Stimulated activated CD4-positive, alpha-beta T cell treated with anti-CD3 and anti-CD28 coated beads, Interleukin-1b, Interleukin-23, amount 100 ng/mL, for 1 hour (primary cell): ENCODE data around the gene TRMT44.
"Not testable (repeated sequence)": the region's sequence is repeated elsewhere in the genome, so short reads cannot be mapped to it uniquely, and the experiment has no call there.

ENCODE experiments used
- DNase-seq, 2 donors: peaks; one replicate each; pipeline ENCODE4 v3.0.0-alpha.2; 2020; ENCODE audit warnings: low read depth in 2 of 2

TRMT44 gene

GRCh38 chr4:8467016-8467415 is 26.4 kb downstream of the TRMT44 start:
- DNase-seq: no peak

DNA sequence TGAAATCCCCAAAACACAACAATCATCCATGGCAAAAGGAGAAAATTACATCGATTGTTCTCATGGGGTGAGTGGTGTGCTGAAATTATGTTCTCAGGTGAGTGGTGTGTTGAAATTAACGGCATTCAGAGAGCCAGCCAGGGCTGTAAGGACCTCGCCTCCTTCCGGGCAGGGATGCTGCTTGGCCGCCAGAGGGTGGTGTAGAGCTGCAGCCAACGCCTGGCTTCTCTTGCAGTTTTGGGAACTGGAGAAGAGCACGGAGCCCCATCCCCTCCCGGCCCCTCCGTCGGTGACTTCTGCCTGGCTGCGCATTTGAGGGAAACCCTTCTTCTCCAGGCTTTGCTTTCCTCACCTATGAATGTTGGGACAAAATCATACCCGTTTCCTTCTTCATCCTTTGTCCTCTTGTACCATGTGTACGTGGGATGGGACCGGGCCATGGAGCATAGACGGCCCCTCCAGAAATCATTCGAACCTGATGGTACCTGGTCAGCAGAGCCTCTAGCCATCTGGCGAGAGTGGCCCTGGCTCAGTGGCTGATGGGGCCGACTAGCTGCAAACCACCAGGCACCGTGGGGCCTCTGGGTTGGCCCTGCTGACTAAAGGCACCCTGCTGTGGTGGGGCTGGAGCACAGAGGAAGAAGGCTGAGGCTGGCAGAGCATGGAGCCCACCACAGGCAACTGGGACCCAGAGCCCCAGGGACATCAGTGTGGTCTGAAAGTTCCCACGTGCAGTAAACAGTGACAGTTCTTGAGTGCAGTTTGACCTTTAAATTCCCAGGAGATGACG is 28.4 kb downstream of the TRMT44 start:
- peak in 1 of 2 donors; percentile 30 for DNase-seq

DNA sequence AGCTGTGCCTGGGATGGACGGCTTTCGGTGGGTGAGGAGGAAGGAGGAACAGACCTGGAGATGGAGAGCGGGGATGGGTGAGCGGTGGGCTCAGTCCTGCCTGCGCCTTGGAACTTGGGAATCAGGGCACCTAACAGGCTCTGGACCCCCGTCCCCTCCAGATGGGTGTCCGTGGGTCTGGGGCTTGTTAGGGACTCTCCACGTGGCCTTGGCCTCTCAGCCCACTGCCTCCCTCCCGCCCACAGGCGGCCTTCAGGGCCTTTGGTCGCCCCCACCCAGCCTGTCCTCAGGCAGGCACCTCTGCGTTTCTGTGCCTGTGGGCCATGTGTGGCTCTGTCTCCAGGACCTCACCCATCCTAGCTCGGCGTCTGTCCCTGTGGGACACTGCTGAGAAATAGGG is 29.0 kb downstream of the TRMT44 start:
- DNase-seq: no peak

GRCh38 chr4:8470451-8471024 is 30.0 kb downstream of the TRMT44 start:
- no peak for DNase-seq

DNA sequence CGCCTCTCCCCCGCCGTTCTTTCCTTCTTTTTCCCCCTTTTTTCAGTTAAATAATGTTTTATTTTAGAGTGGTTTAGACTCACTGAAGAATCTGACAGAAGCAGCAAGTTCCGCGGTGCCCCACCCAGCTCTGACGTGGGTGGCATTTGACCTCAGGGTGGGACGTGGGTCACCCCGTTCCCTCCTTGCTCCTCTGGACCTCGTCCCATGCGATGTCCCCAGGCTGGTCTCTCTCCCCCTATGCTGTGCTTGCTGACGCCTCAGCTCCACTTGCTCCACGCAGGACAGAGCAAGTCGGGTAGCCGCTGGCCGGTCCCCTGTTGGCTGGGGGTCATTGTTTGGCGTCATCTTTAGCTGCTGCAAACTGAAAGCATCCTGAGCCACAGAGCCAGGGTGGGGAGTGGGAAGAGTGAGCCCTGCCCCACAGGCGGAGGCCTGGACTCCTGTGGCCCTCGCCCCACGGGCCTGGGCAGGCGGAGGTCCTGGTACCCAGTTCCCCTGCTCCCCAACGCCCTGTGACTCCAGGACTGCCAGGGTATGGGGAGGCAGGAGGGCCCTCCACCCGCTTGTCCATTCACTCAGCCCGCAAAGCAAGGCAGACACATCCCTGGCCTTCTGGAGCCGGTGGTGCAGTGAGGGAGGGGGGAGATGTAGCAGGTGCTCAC is 30.8 kb downstream of the TRMT44 start:
- DNase-seq: no peak

GRCh38 chr4:8472158-8472688 is 31.6 kb downstream of the TRMT44 start:
- DNase-seq: no peak

GRCh38 chr4:8472689-8473197 is 32.2 kb downstream of the TRMT44 start:
- DNase-seq: no peak

DNA sequence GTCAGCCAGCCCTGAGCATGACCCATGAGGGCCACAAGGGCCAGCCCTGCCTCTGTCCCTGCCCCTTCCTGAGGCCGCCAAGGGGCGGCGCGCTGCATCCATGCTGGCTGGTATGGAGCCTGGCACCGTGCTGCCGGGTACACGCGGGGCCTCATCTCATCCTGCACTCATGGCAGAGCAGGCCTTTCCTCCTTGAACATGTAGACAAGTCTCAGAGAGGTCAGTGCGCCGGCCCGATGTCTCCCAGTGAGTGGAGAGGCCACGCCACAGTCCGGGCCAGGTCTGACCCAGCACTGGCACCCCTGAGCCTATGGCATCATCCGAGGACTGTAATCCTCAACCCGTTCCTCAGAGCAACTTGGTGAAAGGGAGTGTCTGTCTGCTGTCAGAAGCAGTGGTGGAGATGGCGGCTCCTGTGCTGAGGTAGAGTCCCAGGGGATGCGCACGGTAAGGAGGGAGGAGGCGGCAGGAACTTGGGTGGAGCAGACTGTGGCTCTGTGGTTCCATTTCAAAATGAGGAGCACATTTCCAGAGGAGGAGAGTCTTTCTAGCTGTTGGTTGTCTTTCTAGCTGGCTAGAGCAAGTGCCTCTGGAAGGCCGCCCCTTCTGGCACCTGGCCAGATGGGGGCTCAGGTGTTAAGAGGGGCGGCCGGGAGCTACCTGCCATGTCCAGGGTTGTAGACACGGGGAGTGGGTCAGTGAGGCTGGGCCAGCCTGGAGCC is 32.8 kb downstream of the TRMT44 start:
- no peak for DNase-seq

DNA sequence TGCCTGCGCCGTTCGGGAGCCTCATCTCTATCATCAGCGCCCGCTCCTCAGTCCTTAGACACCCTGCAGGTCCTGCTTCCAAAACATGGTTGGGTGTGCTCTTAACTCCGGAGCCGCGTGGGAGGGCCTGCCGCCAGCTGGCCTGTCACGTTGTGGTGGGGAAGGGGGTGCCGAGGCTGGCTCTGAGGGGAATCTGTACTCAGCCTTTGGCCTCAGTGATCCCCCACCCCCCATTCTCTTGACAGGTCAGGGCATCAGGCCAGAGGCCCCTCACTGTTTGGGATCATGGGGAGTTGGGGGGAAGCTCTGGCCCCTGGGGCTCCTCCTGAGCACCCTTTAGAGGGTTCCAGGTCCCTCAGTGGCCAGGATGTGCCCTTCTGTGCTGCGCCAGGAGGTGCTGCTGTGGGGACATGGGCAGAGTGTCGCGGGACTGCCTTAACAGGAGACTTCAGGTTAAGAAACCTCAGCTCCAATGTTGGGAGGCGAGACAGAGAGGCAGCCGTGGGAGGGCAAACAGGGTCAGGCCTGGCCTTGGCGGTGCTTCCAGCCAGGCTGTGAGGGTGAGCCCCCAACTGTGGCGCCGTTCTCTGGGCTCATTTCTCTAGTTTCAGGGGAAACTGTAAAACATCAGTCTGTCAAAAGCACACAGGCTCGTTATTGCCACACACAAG is 33.5 kb downstream of the TRMT44 start:
- no peak for DNase-seq

DNA sequence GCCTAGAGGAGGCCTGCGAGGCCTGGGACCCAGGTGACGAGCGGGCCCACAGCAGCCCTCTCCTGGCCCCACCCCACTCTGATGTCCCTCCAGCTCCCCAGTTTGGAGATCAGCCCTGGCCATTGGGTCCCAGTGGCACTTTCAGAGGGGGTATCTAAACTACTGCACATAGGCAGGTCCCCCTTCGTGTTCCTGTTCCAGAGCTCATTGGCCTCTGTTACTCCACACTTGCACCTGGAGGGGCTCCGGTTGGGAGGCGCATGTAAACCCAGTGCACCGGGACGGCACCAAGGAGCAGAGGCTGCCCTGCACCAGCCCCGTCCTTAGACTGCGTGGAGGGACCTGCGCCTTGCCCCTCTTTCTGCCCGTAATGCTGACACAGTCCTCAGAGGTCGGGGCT is 34.3 kb downstream of the TRMT44 start:
- no peak for DNase-seq

GRCh38 chr4:8475751-8476575 is 35.4 kb downstream of the TRMT44 start:
- no peak for DNase-seq

DNA sequence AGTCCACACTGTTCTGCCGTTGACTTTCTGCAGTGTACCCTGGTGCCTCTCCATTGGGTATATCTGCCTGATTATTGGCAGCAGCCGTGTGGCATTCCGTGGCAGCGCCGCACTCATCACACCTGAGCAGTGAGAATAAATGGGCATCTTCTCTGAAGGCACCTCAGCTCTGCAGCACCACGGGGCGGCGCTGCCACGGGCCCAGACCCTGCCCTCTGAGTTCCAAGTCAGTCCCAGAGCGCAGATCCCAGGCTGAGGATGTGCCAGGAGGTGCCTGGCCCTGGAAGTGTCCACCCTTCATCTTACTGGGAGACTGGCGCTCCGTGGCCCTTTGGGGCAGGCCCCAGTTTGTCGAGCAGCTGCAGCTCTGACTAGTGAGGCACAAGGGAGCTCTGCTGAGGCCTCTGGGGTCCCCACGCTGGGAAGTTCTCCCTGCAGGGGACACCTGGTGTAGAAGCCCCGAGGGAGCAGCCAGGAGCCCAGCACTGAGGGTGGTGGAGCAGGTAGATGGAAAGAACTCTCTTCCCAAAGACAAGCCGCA is 36.6 kb downstream of the TRMT44 start:
- DNase-seq: no peak

GRCh38 chr4:8477676-8478075 is 37.1 kb downstream of the TRMT44 start:
- DNase-seq: no peak

GRCh38 chr4:8478371-8478770 is 37.8 kb downstream of the TRMT44 start:
- DNase-seq: no peak

DNA sequence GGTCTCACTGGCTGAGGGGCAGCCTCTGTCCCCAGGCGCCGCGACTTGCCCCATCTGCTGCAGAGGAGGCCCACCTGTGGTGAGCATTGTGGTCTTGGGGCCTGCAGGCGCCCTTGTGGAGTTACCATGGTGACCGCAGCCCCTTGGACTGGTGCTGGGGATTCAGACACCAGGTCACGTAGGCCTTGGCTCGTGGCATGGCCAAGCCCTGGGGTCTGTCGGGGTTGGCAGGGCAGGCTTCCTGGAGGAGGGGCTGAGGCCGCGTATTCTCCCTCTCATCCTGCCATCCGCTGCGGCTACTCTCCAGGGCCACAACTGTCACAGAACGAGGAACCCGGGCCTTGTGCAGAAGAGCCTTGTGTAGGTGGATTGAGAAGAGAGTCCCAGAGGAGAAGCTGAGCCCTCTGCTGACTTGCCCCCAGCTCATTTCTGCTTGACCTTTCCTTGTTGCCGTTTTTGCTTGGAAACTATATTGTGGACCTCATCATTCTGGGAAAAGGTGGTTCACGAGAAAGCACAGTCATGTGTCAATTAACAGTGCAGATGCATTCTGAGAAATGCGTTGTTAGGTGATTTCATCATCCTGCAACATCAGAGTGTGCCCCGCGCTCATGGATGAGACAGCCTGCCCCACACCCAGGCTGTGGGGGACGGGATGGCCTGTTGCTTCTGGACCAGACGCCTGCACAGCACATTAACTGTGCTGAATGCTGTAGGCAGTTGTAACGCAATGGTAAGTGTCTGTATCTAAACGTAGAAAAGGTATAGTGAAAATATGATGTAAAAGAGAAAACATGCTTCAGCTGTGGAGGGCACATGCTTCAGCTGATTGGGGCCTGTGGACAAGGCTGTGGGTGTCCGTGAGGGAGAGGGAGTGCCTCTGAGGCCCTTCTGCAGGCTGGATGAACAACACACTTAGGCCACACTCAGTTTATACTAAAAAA is 38.5 kb downstream of the TRMT44 start:
- no peak for DNase-seq

- no peak for DNase-seq
These were observed 39.6 kb downstream of the TRMT44 start for GRCh38 chr4:8480221-8480620.

- DNase-seq: not testable (repeated sequence)
These were observed 46.1 kb downstream of the TRMT44 start for GRCh38 chr4:8486643-8487042.

GRCh38 chr4:8488791-8489369 is 48.3 kb downstream of the TRMT44 start:
- no peak for DNase-seq

- DNase-seq: not testable (repeated sequence)
These were observed 50.9 kb downstream of the TRMT44 start for GRCh38 chr4:8491478-8491877.
